SK-N-MC (cell line): ENCODE data around the gene FLCN.

Experiments used
- DNase-seq: peaks from one replicate; pipeline ENCODE4 v3.0.0-alpha.2; 2011; ENCODE audit warnings: low read depth, low spot score
- H3K27ac ChIP-seq: fragments of 200-600 bp; sonication (generic); 2 replicates; pipeline ENCODE4 v1.5.1; 2016; ENCODE audit warnings: mixed run types
- H3K36me3 ChIP-seq: fragments of 200-600 bp; sonication (generic); 2 replicates; pipeline ENCODE4 v1.6.1; 2017; ENCODE audit warnings: antibody characterized with exemption, low read length, mixed read lengths; ENCODE audit not compliant: insufficient read depth
- H3K4me3 ChIP-seq: fragments of 200-600 bp; sonication (generic); 2 replicates; pipeline ENCODE4 v1.5.1; 2016
- H3K9ac ChIP-seq: fragments of 200-600 bp; sonication (generic); 2 replicates; pipeline ENCODE4 v1.8.0; 2017; ENCODE audit warnings: mixed run types, mixed read lengths; ENCODE audit not compliant: insufficient read length
- H3K9me3 ChIP-seq: fragments of 200-600 bp; sonication (generic); 2 replicates; pipeline ENCODE4 v1.6.1; 2017; ENCODE audit warnings: low read depth, mild to moderate bottlenecking, antibody characterized with exemption, low read length, moderate library complexity, mixed read lengths
- EZH2 ChIP-seq: fragments of 200-600 bp; sonication (generic); IDR thresholded peaks from one replicate; pipeline ENCODE4 v1.6.1; 2017; ENCODE audit warnings: antibody characterized with exemption
- FOXP2 ChIP-seq: optimal IDR thresholded peaks from 2 replicates; pipeline ENCODE3; 2011; ENCODE audit warnings: mild to moderate bottlenecking, moderate library complexity; ENCODE audit not compliant: insufficient read depth; ENCODE audit errors: extremely low read length, control extremely low read depth
- POLR2AphosphoS5 ChIP-seq: IDR thresholded peaks from 2 replicates; pipeline ENCODE4 v1.6.1; 2012; ENCODE audit warnings: mild to moderate bottlenecking, low read depth, low read length, borderline replicate concordance

FLCN gene

GRCh38 chr17:17206124-17206912 is 30.6 kb downstream of the FLCN start, which contains the start of gene PLD6:
Gene PLD6, minus strand, starts transcription at chr17:17206333. Its CDS starts 47 bp downstream, at chr17:17206286.
- Histone ChIP-seq H3K4me3 (peak within 1 kb of the TSS; percentile 89), H3K36me3 (peaks cover 15% of the 10 kb centered on the region), H3K27ac (peak within 1 kb of the TSS; percentile 88), H3K9me3 (no peaks in the 10 kb centered on the region), H3K9ac (peak within 1 kb of the TSS; percentile 93)
- peak; percentile 45; the same call in 1 of the 2 replicates for TF ChIP-seq POLR2AphosphoS5
- no peak for TF ChIP-seq FOXP2
- DNase-seq, result no peak

GRCh38 chr17:17205368-17206123 is 31.4 kb downstream of the FLCN start:
- DNase-seq, result no peak
- H3K27ac ChIP-seq, result peak overlapping the region; percentile 77
- no peak for TF ChIP-seq FOXP2
- TF ChIP-seq POLR2AphosphoS5, result no peak
- TF ChIP-seq EZH2, result no peak
- H3K9ac ChIP-seq, result peak overlapping the region; percentile 93
- peak overlapping the region; percentile 89 for H3K4me3 ChIP-seq
- H3K36me3 ChIP-seq, result peaks cover 15% of the 10 kb centered on the region
- no peaks in the 10 kb centered on the region for H3K9me3 ChIP-seq

- no peak for DNase-seq
- H3K36me3 ChIP-seq, result peaks cover 15% of the 10 kb centered on the region
- no peaks in the 10 kb centered on the region for H3K9me3 ChIP-seq
- peak overlapping the region; percentile 93 for H3K9ac ChIP-seq
- no peak overlapping the region for H3K27ac ChIP-seq
- TF ChIP-seq EZH2 (no peak), POLR2AphosphoS5 (no peak), FOXP2 (no peak)
- peak overlapping the region; percentile 89 for H3K4me3 ChIP-seq
These were observed 32.2 kb downstream of the FLCN start for GRCh38 chr17:17204635-17205231.

- Histone ChIP-seq H3K4me3 (peak overlapping the region; percentile 89), H3K27ac (no peak overlapping the region), H3K36me3 (peaks cover 15% of the 10 kb centered on the region), H3K9ac (peak overlapping the region; percentile 93), H3K9me3 (no peaks in the 10 kb centered on the region)
- DNase-seq, result no peak
- no peak for TF ChIP-seq EZH2
- no peak for TF ChIP-seq FOXP2
- TF ChIP-seq POLR2AphosphoS5, result no peak
These were observed 32.9 kb downstream of the FLCN start for GRCh38 chr17:17204041-17204591.

GRCh38 chr17:17203173-17203730 is 33.7 kb downstream of the FLCN start:
- Histone ChIP-seq H3K4me3 (no peak overlapping the region), H3K36me3 (peaks cover 15% of the 10 kb centered on the region), H3K9ac (no peak overlapping the region), H3K27ac (no peak overlapping the region), H3K9me3 (no peaks in the 10 kb centered on the region)
- no peak for DNase-seq
- TF ChIP-seq EZH2, result no peak
- no peak for TF ChIP-seq POLR2AphosphoS5
- no peak for TF ChIP-seq FOXP2

GRCh38 chr17:17201907-17202306 is 35.1 kb downstream of the FLCN start:
- Histone ChIP-seq H3K36me3 (peaks cover 15% of the 10 kb centered on the region), H3K9ac (no peak overlapping the region), H3K9me3 (no peaks in the 10 kb centered on the region), H3K27ac (no peak overlapping the region), H3K4me3 (no peak overlapping the region)
- TF ChIP-seq EZH2 (no peak), FOXP2 (no peak), POLR2AphosphoS5 (no peak)
- no peak for DNase-seq

GRCh38 chr17:17201271-17201670 is 35.7 kb downstream of the FLCN start:
- H3K27ac ChIP-seq, result no peak overlapping the region
- DNase-seq, result no peak
- H3K9me3 ChIP-seq, result no peaks in the 10 kb centered on the region
- no peak overlapping the region for H3K4me3 ChIP-seq
- peaks cover 15% of the 10 kb centered on the region for H3K36me3 ChIP-seq
- TF ChIP-seq EZH2 (no peak), POLR2AphosphoS5 (no peak), FOXP2 (no peak)
- H3K9ac ChIP-seq, result no peak overlapping the region

GRCh38 chr17:17200831-17201230 is 36.1 kb downstream of the FLCN start:
- no peak for DNase-seq
- no peak overlapping the region for H3K9ac ChIP-seq
- H3K27ac ChIP-seq, result no peak overlapping the region; the same call in 1 of the 2 replicates
- H3K4me3 ChIP-seq, result no peak overlapping the region
- no peaks in the 10 kb centered on the region for H3K9me3 ChIP-seq
- no peak for TF ChIP-seq FOXP2
- peaks cover 15% of the 10 kb centered on the region for H3K36me3 ChIP-seq

GRCh38 chr17:17200311-17200710 is 36.7 kb downstream of the FLCN start:
- DNase-seq, result no peak
- TF ChIP-seq FOXP2 (no peak), POLR2AphosphoS5 (no peak), EZH2 (no peak)
- no peak overlapping the region for H3K27ac ChIP-seq
- no peaks in the 10 kb centered on the region for H3K9me3 ChIP-seq
- H3K4me3 ChIP-seq, result no peak overlapping the region
- H3K36me3 ChIP-seq, result peaks cover 15% of the 10 kb centered on the region
- no peak overlapping the region for H3K9ac ChIP-seq
